ENCODE data around the gene CMTM3. TPM values are rescaled to one million over a fixed set of nuclear protein-coding genes. Genes with fewer than 3 reads are reported as not detected.
A peak's percentile ranks its signal among the peaks of the same experiment; 100 is the strongest.

Gene CMTM3
- total and polyA plus RNA-seq, 8 donors, result 0.87 to 12.2 (median 8.5) TPM; not detected in 2

GRCh38 chr16:66634527-66635196 is 30.2 kb downstream of the CMTM3 start:
- no peak for DNase-seq
- no peaks in the 10 kb centered on the region for H3K9me3 ChIP-seq
- no peak overlapping the region for H3K27ac ChIP-seq
- H3K36me3 ChIP-seq, result peaks cover 0 to 17% (median 5%) of the 10 kb centered on the region in 4 donors
- 83 to 96% (median 91%) methylated on average over 4 of the region's 4 CpGs for WGBS, 5 donors
- H3K4me1 ChIP-seq, result peaks cover 7 to 32% (median 14%) of the 10 kb centered on the region in 4 donors
- TF ChIP-seq EP300 (IDR thresholded peaks at IDR 0.05) (no peak), POLR2A (IDR thresholded peaks at IDR 0.05) (no peak), POLR2AphosphoS5 (IDR thresholded peaks at IDR 0.05) (no peak), CTCF (IDR thresholded peaks at IDR 0.05) (no peak)
- H3K4me3 ChIP-seq, result no peak overlapping the region
- intact Hi-C loops (cut with DNase I; ENCODE audit: low total_unique reads), result no loop called here
- H3K27me3 ChIP-seq, result no peaks in the 10 kb centered on the region

GRCh38 chr16:66635406-66635805 is 30.9 kb downstream of the CMTM3 start:
- TF ChIP-seq POLR2A (IDR thresholded peaks at IDR 0.05) (no peak), EP300 (IDR thresholded peaks at IDR 0.05) (no peak), POLR2AphosphoS5 (IDR thresholded peaks at IDR 0.05) (no peak)
- 78 to 85% (median 82%) methylated on average over 6 of the region's 6 CpGs for WGBS, 5 donors
- DNase-seq, result no peak

GRCh38 chr16:66636199-66636598 is 31.7 kb downstream of the CMTM3 start:
- no peak for TF ChIP-seq CTCF (IDR thresholded peaks at IDR 0.05)
- TF ChIP-seq EP300 (IDR thresholded peaks at IDR 0.05), result no peak
- no peak for TF ChIP-seq POLR2AphosphoS5 (IDR thresholded peaks at IDR 0.05)
- no peak for TF ChIP-seq POLR2A (IDR thresholded peaks at IDR 0.05)
- peaks cover 0 to 14% (median 5%) of the 10 kb centered on the region in 4 donors for H3K36me3 ChIP-seq
- no peak overlapping the region for H3K27ac ChIP-seq
- H3K9me3 ChIP-seq, result no peaks in the 10 kb centered on the region
- WGBS, 5 donors, result 59 to 78% (median 69%) methylated on average over 5 of the region's 5 CpGs
- DNase-seq, result no peak
- H3K4me3 ChIP-seq, result no peak overlapping the region
- H3K27me3 ChIP-seq, result no peaks in the 10 kb centered on the region
- intact Hi-C loops (cut with DNase I; ENCODE audit: low total_unique reads), result no loop called here
- H3K4me1 ChIP-seq, result peaks cover 7 to 47% (median 19%) of the 10 kb centered on the region in 4 donors

More at GRCh38 chr16:66635406-66635805, 30.9 kb downstream of the CMTM3 start:
- Histone ChIP-seq H3K27ac (peak overlapping the region in 1 of 5 donors; percentile 1), H3K36me3 (peaks cover 0 to 14% (median 5%) of the 10 kb centered on the region in 4 donors), H3K4me1 (peaks cover 7 to 39% (median 14%) of the 10 kb centered on the region in 4 donors), H3K9me3 (no peaks in the 10 kb centered on the region), H3K4me3 (no peak overlapping the region), H3K27me3 (no peaks in the 10 kb centered on the region)
- intact Hi-C loops (cut with DNase I; ENCODE audit: low total_unique reads), result no loop called here

- H3K27ac ChIP-seq, result no peak overlapping the region
- no peak for DNase-seq
- 89 to 93% (median 91%) methylated on average over 3 of the region's 3 CpGs for WGBS, 5 donors
- TF ChIP-seq EP300 (IDR thresholded peaks at IDR 0.05), result no peak
- no peak for TF ChIP-seq POLR2A (IDR thresholded peaks at IDR 0.05)
- TF ChIP-seq CTCF (IDR thresholded peaks at IDR 0.05), result no peak
- peaks cover 0 to 14% (median 5%) of the 10 kb centered on the region in 4 donors for H3K36me3 ChIP-seq
- no peaks in the 10 kb centered on the region for H3K27me3 ChIP-seq
- peaks cover 0 to 49% (median 17%) of the 10 kb centered on the region in 4 donors for H3K4me1 ChIP-seq
- H3K4me3 ChIP-seq, result no peak overlapping the region
- intact Hi-C loops (cut with DNase I; ENCODE audit: low total_unique reads), result no loop called here
- no peaks in the 10 kb centered on the region for H3K9me3 ChIP-seq
Measured at GRCh38 chr16:66637806-66638205, 33.3 kb downstream of the CMTM3 start.
